Mesodermal cell (in vitro differentiated cells): ENCODE measurements around the gene ZFYVE1.

Source experiments
- H3K27ac ChIP-seq: 2 replicates; pipeline ENCODE4 v1.7.0; 2013; ENCODE audit warnings: mild to moderate bottlenecking, low read depth, low read length, moderate library complexity; ENCODE audit not compliant: severe bottlenecking
- H3K36me3 ChIP-seq: 2 replicates; pipeline ENCODE4 v1.7.1; 2013; ENCODE audit warnings: mild to moderate bottlenecking, low read length, moderate library complexity; ENCODE audit not compliant: control insufficient read depth, insufficient read depth
- H3K4me1 ChIP-seq: one replicate; pipeline ENCODE4 v1.7.1; 2013; ENCODE audit warnings: mild to moderate bottlenecking, low read length; ENCODE audit not compliant: insufficient read depth, control insufficient read depth, poor library complexity, severe bottlenecking
- H3K4me3 ChIP-seq: 2 replicates; pipeline ENCODE4 v1.7.0; 2013; ENCODE audit warnings: low read length, control low read depth, mild to moderate bottlenecking; ENCODE audit not compliant: insufficient read depth, poor library complexity, severe bottlenecking; ENCODE audit errors: extremely low read depth
- H3K9me3 ChIP-seq: 2 replicates; pipeline ENCODE4 v1.7.1; 2013; ENCODE audit warnings: mild to moderate bottlenecking, low read length, moderate library complexity; ENCODE audit not compliant: control insufficient read depth
- WGBS, 2 experiments: methylation state at CpG; one replicate each; pipeline ENCODE4 v1.1.5; 2013; ENCODE audit warnings: missing lambda C conversion rate in 2 of 2; ENCODE audit not compliant: insufficient coverage in 2 of 2; 5-methylcytosine and 5-hydroxymethylcytosine counted together

Gene ZFYVE1

DNA sequence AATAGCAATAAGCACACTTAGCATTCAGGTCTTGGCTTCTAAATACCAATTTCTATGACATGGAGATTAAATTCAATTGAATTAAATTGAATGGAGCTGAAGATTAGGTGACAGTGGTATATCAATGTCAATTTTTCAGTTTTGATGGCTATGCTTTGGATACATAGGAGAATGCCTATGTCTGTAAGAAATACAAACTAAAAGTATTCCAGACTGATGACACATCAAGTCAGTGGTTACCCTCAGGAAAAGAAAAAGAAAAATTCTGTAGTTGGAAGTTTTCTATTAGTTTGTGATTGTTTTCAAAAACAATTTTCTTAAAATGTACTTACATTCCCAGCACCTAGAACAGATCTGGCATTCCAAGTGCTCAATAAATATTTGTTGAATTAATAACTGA lies 105.5 kb downstream of the ZFYVE1 start:
- Histone ChIP-seq H3K4me3 (no peak overlapping the region), H3K36me3 (no peaks in the 10 kb centered on the region), H3K4me1 (no peaks in the 10 kb centered on the region), H3K27ac (no peak overlapping the region), H3K9me3 (no peaks in the 10 kb centered on the region)

DNA sequence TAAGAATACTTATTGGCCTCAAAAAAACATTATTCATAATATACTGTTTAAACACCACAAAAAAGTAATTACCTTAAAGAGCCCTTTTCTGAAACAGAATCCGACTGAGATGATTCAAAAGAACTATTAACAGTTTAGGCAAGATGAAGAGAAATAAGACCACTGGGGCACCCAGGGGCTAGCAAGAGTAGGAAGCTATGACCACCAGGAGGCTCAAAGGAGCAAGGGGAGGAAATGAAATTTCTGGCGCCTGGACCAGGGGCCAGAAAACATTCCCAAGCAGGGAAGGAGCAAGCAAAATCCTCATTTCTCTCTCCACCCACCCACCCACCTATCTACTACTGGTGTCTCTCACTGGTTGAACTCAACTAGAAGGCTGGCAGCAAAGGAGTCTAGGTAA lies 106.9 kb downstream of the ZFYVE1 start:
- H3K9me3 ChIP-seq: no peaks in the 10 kb centered on the region
- no peaks in the 10 kb centered on the region for H3K4me1 ChIP-seq
- no peaks in the 10 kb centered on the region for H3K36me3 ChIP-seq
- no peak overlapping the region for H3K4me3 ChIP-seq
- 60% methylated on average over 1 of the region's 2 CpGs; no CpG with 5 or more reads in 1 of the 2 experiments for WGBS, 2 experiments
- no peak overlapping the region for H3K27ac ChIP-seq
